ENCODE results near the gene KCNK16. TPM values are rescaled to one million over a fixed set of nuclear protein-coding genes. Genes with fewer than 3 reads are reported as not detected.
A peak's percentile ranks its signal among the peaks of the same experiment; 100 is the strongest.

Gene KCNK16
- polyA plus RNA-seq, 4 donors, result 0.34 to 2.2 TPM; not detected in 2

- peak; percentile 82 for DNase-seq
- Histone ChIP-seq H3K36me3 (ENCODE audit: control insufficient read depth in 3 of 3, insufficient read depth in 2 of 3, low read depth in 1 of 3, low read length in 3 of 3) (no peaks in the 10 kb centered on the region), H3K9me3 (ENCODE audit: control insufficient read depth in 2 of 2, insufficient read depth in 1 of 2, low read depth in 1 of 2, low read length in 1 of 2) (peaks cover 0 to 3% of the 10 kb centered on the region in 2 donors), H3K4me1 (ENCODE audit: control insufficient read depth in 3 of 3, insufficient read depth in 2 of 3, low read depth in 1 of 3, low read length in 2 of 3) (peaks cover 0 to 5% (median 0%) of the 10 kb centered on the region in 3 donors), H3K27me3 (ENCODE audit: control insufficient read depth in 3 of 3, insufficient read depth in 3 of 3, low read length in 3 of 3) (peaks cover 4 to 44% (median 8%) of the 10 kb centered on the region in 3 donors), H3K27ac (ENCODE audit: low read depth in 1 of 3, low read length in 2 of 3) (no peak overlapping the region), H3K4me3 (ENCODE audit: low read depth in 1 of 3, low read length in 3 of 3) (no peak overlapping the region)
- WGBS, 3 donors, result 45 to 46% (median 45%) methylated on average over 6 to 7 of the region's 7 CpGs
- FAIRE-seq, result no peak
Measured at GRCh38 chr6:39309942-39310531, 12.5 kb downstream of the KCNK16 start.

GRCh38 chr6:39307462-39307861 is 15.0 kb downstream of the KCNK16 start:
- H3K27me3 ChIP-seq (ENCODE audit: control insufficient read depth in 3 of 3, insufficient read depth in 3 of 3, low read length in 3 of 3), result peaks cover 0 to 18% (median 5%) of the 10 kb centered on the region in 3 donors
- no peak overlapping the region for H3K4me3 ChIP-seq (ENCODE audit: low read depth in 1 of 3, low read length in 3 of 3)
- H3K9me3 ChIP-seq (ENCODE audit: control insufficient read depth in 2 of 2, insufficient read depth in 1 of 2, low read depth in 1 of 2, low read length in 1 of 2), result peaks cover 0 to 6% of the 10 kb centered on the region in 2 donors
- WGBS, 3 donors, result 83 to 86% (median 84%) methylated on average over 3 of the region's 3 CpGs
- no peak overlapping the region for H3K27ac ChIP-seq (ENCODE audit: low read depth in 1 of 3, low read length in 2 of 3)
- FAIRE-seq (no peak), DNase-seq (no peak)
- peaks cover 0 to 9% (median 3%) of the 10 kb centered on the region in 3 donors for H3K4me1 ChIP-seq (ENCODE audit: control insufficient read depth in 3 of 3, insufficient read depth in 2 of 3, low read depth in 1 of 3, low read length in 2 of 3)
- no peaks in the 10 kb centered on the region for H3K36me3 ChIP-seq (ENCODE audit: control insufficient read depth in 3 of 3, insufficient read depth in 2 of 3, low read depth in 1 of 3, low read length in 3 of 3)

- peaks cover 0 to 6% of the 10 kb centered on the region in 2 donors for H3K9me3 ChIP-seq (ENCODE audit: control insufficient read depth in 2 of 2, insufficient read depth in 1 of 2, low read depth in 1 of 2, low read length in 1 of 2)
- H3K36me3 ChIP-seq (ENCODE audit: control insufficient read depth in 3 of 3, insufficient read depth in 2 of 3, low read depth in 1 of 3, low read length in 3 of 3), result no peaks in the 10 kb centered on the region
- no peak for FAIRE-seq
- peaks cover 0 to 9% (median 3%) of the 10 kb centered on the region in 3 donors for H3K4me1 ChIP-seq (ENCODE audit: control insufficient read depth in 3 of 3, insufficient read depth in 2 of 3, low read depth in 1 of 3, low read length in 2 of 3)
- DNase-seq, result peak in 1 of 2 donors; percentile 67
- no peak overlapping the region for H3K4me3 ChIP-seq (ENCODE audit: low read depth in 1 of 3, low read length in 3 of 3)
- H3K27me3 ChIP-seq (ENCODE audit: control insufficient read depth in 3 of 3, insufficient read depth in 3 of 3, low read length in 3 of 3), result no peaks in the 10 kb centered on the region
- no peak overlapping the region for H3K27ac ChIP-seq (ENCODE audit: low read depth in 1 of 3, low read length in 2 of 3)
Measured at GRCh38 chr6:39304951-39305350, 17.6 kb downstream of the KCNK16 start.

GRCh38 chr6:39303425-39304153 is 18.9 kb downstream of the KCNK16 start:
- WGBS, 3 donors, result 86 to 88% (median 87%) methylated on average over 30 of the region's 30 CpGs

GRCh38 chr6:39302669-39303424 is 19.7 kb downstream of the KCNK16 start:
- H3K27me3 ChIP-seq (ENCODE audit: control insufficient read depth in 3 of 3, insufficient read depth in 3 of 3, low read length in 3 of 3), result no peaks in the 10 kb centered on the region
- H3K4me1 ChIP-seq (ENCODE audit: control insufficient read depth in 3 of 3, insufficient read depth in 2 of 3, low read depth in 1 of 3, low read length in 2 of 3), result peaks cover 0 to 14% (median 3%) of the 10 kb centered on the region in 3 donors
- FAIRE-seq, result no peak
- H3K27ac ChIP-seq (ENCODE audit: low read depth in 1 of 3, low read length in 2 of 3), result no peak overlapping the region
- H3K9me3 ChIP-seq (ENCODE audit: control insufficient read depth in 2 of 2, insufficient read depth in 1 of 2, low read depth in 1 of 2, low read length in 1 of 2), result peaks cover 0 to 6% of the 10 kb centered on the region in 2 donors
- no peaks in the 10 kb centered on the region for H3K36me3 ChIP-seq (ENCODE audit: control insufficient read depth in 3 of 3, insufficient read depth in 2 of 3, low read depth in 1 of 3, low read length in 3 of 3)
- 5 to 8% (median 7%) methylated on average over 11 of the region's 11 CpGs for WGBS, 3 donors
- peak; percentile 89 to 90 for DNase-seq
- H3K4me3 ChIP-seq (ENCODE audit: low read depth in 1 of 3, low read length in 3 of 3), result no peak overlapping the region

More at GRCh38 chr6:39303425-39304153, 18.9 kb downstream of the KCNK16 start:
- H3K36me3 ChIP-seq (ENCODE audit: control insufficient read depth in 3 of 3, insufficient read depth in 2 of 3, low read depth in 1 of 3, low read length in 3 of 3), result no peaks in the 10 kb centered on the region
- DNase-seq (no peak), FAIRE-seq (no peak)
- H3K4me3 ChIP-seq (ENCODE audit: low read depth in 1 of 3, low read length in 3 of 3), result no peak overlapping the region
- no peak overlapping the region for H3K27ac ChIP-seq (ENCODE audit: low read depth in 1 of 3, low read length in 2 of 3)
- peaks cover 0 to 6% of the 10 kb centered on the region in 2 donors for H3K9me3 ChIP-seq (ENCODE audit: control insufficient read depth in 2 of 2, insufficient read depth in 1 of 2, low read depth in 1 of 2, low read length in 1 of 2)
- H3K27me3 ChIP-seq (ENCODE audit: control insufficient read depth in 3 of 3, insufficient read depth in 3 of 3, low read length in 3 of 3), result no peaks in the 10 kb centered on the region
- H3K4me1 ChIP-seq (ENCODE audit: control insufficient read depth in 3 of 3, insufficient read depth in 2 of 3, low read depth in 1 of 3, low read length in 2 of 3), result peaks cover 0 to 9% (median 3%) of the 10 kb centered on the region in 3 donors

- Histone ChIP-seq H3K4me3 (ENCODE audit: low read depth in 1 of 3, low read length in 3 of 3) (no peak overlapping the region), H3K4me1 (ENCODE audit: control insufficient read depth in 3 of 3, insufficient read depth in 2 of 3, low read depth in 1 of 3, low read length in 2 of 3) (peaks cover 0 to 18% (median 3%) of the 10 kb centered on the region in 3 donors), H3K27ac (ENCODE audit: low read depth in 1 of 3, low read length in 2 of 3) (no peak overlapping the region), H3K27me3 (ENCODE audit: control insufficient read depth in 3 of 3, insufficient read depth in 3 of 3, low read length in 3 of 3) (no peaks in the 10 kb centered on the region), H3K36me3 (ENCODE audit: control insufficient read depth in 3 of 3, insufficient read depth in 2 of 3, low read depth in 1 of 3, low read length in 3 of 3) (no peaks in the 10 kb centered on the region), H3K9me3 (ENCODE audit: control insufficient read depth in 2 of 2, insufficient read depth in 1 of 2, low read depth in 1 of 2, low read length in 1 of 2) (peaks cover 0 to 6% of the 10 kb centered on the region in 2 donors)
- no peak for FAIRE-seq
- no peak for DNase-seq
- WGBS, 3 donors, result 93 to 95% (median 93%) methylated on average over 2 of the region's 2 CpGs
Measured at GRCh38 chr6:39302011-39302410, 20.5 kb downstream of the KCNK16 start.

GRCh38 chr6:39301606-39302005 is 20.9 kb downstream of the KCNK16 start:
- FAIRE-seq, result no peak

GRCh38 chr6:39300739-39301138 is 21.8 kb downstream of the KCNK16 start:
- Histone ChIP-seq H3K9me3 (ENCODE audit: control insufficient read depth in 2 of 2, insufficient read depth in 1 of 2, low read depth in 1 of 2, low read length in 1 of 2) (peaks cover 0 to 6% of the 10 kb centered on the region in 2 donors), H3K36me3 (ENCODE audit: control insufficient read depth in 3 of 3, insufficient read depth in 2 of 3, low read depth in 1 of 3, low read length in 3 of 3) (no peaks in the 10 kb centered on the region), H3K4me3 (ENCODE audit: low read depth in 1 of 3, low read length in 3 of 3) (no peak overlapping the region), H3K4me1 (ENCODE audit: control insufficient read depth in 3 of 3, insufficient read depth in 2 of 3, low read depth in 1 of 3, low read length in 2 of 3) (peaks cover 0 to 18% (median 5%) of the 10 kb centered on the region in 3 donors), H3K27me3 (ENCODE audit: control insufficient read depth in 3 of 3, insufficient read depth in 3 of 3, low read length in 3 of 3) (no peaks in the 10 kb centered on the region), H3K27ac (ENCODE audit: low read depth in 1 of 3, low read length in 2 of 3) (no peak overlapping the region)
- DNase-seq (no peak), FAIRE-seq (no peak)
- WGBS, 3 donors, result 85 to 91% (median 85%) methylated on average over 6 of the region's 6 CpGs

More at GRCh38 chr6:39301606-39302005, 20.9 kb downstream of the KCNK16 start:
- H3K27ac ChIP-seq (ENCODE audit: low read depth in 1 of 3, low read length in 2 of 3), result no peak overlapping the region
- WGBS, 3 donors, result 78 to 88% (median 88%) methylated on average over 7 of the region's 7 CpGs
- peaks cover 0 to 18% (median 3%) of the 10 kb centered on the region in 3 donors for H3K4me1 ChIP-seq (ENCODE audit: control insufficient read depth in 3 of 3, insufficient read depth in 2 of 3, low read depth in 1 of 3, low read length in 2 of 3)
- H3K27me3 ChIP-seq (ENCODE audit: control insufficient read depth in 3 of 3, insufficient read depth in 3 of 3, low read length in 3 of 3), result no peaks in the 10 kb centered on the region
- DNase-seq, result no peak
- H3K36me3 ChIP-seq (ENCODE audit: control insufficient read depth in 3 of 3, insufficient read depth in 2 of 3, low read depth in 1 of 3, low read length in 3 of 3), result no peaks in the 10 kb centered on the region
- peaks cover 0 to 6% of the 10 kb centered on the region in 2 donors for H3K9me3 ChIP-seq (ENCODE audit: control insufficient read depth in 2 of 2, insufficient read depth in 1 of 2, low read depth in 1 of 2, low read length in 1 of 2)
- no peak overlapping the region for H3K4me3 ChIP-seq (ENCODE audit: low read depth in 1 of 3, low read length in 3 of 3)
